SU-DHL-6 (cell line): ENCODE results near the gene ING4.

ENCODE experiments used
- H2AFZ ChIP-seq: fragments of 200-600 bp; sonication (generic); 2 replicates; pipeline ENCODE4 v1.6.1; 2014; ENCODE audit warnings: low read depth, mild to moderate bottlenecking, moderate library complexity, mixed read lengths, antibody characterized with exemption, low read length; ENCODE audit not compliant: severe bottlenecking
- H3F3A ChIP-seq: fragments of 200-600 bp; shearing (Covaris generic); 2 replicates; pipeline ENCODE4 v1.6.0; 2016; ENCODE audit warnings: antibody characterized with exemption, mild to moderate bottlenecking; ENCODE audit not compliant: insufficient read depth
- H3K27ac ChIP-seq: fragments of 200-600 bp; sonication (generic); 2 replicates; pipeline ENCODE4 v1.5.1; 2016; ENCODE audit warnings: low read depth, mild to moderate bottlenecking, low read length, moderate library complexity, mixed read lengths
- H3K27me3 ChIP-seq: fragments of 200-600 bp; sonication (generic), shearing (Covaris generic); 2 replicates; pipeline ENCODE4 v1.6.0; 2014; ENCODE audit warnings: mild to moderate bottlenecking, low read length
- H3K36me3 ChIP-seq: fragments of 200-600 bp; sonication (generic); 2 replicates; pipeline ENCODE4 v1.6.1; 2014; ENCODE audit warnings: mild to moderate bottlenecking, low read length, mixed read lengths
- H3K4me2 ChIP-seq: fragments of 300-600, 200-600 bp; shearing (Covaris generic), sonication (generic); 2 replicates; pipeline ENCODE4 v1.6.0; 2014; ENCODE audit warnings: low read length, low read depth, mild to moderate bottlenecking; ENCODE audit not compliant: poor library complexity, severe bottlenecking
- H3K4me3 ChIP-seq: fragments of 200-600 bp; sonication (generic); 2 replicates; pipeline ENCODE4 v1.5.1; 2014; ENCODE audit warnings: antibody characterized with exemption, low read length, mild to moderate bottlenecking, mixed read lengths; ENCODE audit not compliant: insufficient read depth, poor library complexity, severe bottlenecking
- H3K79me2 ChIP-seq: fragments of 200-600 bp; sonication (generic); 2 replicates; pipeline ENCODE4 v1.6.1; 2014; ENCODE audit warnings: mild to moderate bottlenecking, low read length, moderate library complexity; ENCODE audit not compliant: insufficient read depth
- H3K9ac ChIP-seq: fragments of 200-600 bp; sonication (generic); 2 replicates; pipeline ENCODE4 v1.7.0; 2014; ENCODE audit warnings: mild to moderate bottlenecking, low read length
- H3K9me2 ChIP-seq: fragments of 200-600 bp; sonication (generic); replicated peaks from 2 replicates; pipeline ENCODE4 v1.6.1; 2014; ENCODE audit warnings: low read length; ENCODE audit not compliant: insufficient read depth
- H3K9me3 ChIP-seq: fragments of 200-600 bp; sonication (generic); 2 replicates; pipeline ENCODE4 v1.6.1; 2014; ENCODE audit warnings: low read length, mixed read lengths; ENCODE audit not compliant: insufficient read depth
- H4K20me1 ChIP-seq: fragments of 200-600 bp; sonication (generic); 2 replicates; pipeline ENCODE4 v1.6.1; 2014; ENCODE audit warnings: low read depth, mild to moderate bottlenecking, antibody characterized with exemption, low read length, moderate library complexity, mixed read lengths
- EZH2phosphoT487 ChIP-seq: fragments of 200-600 bp; sonication (generic), shearing (Covaris generic); conservative IDR thresholded peaks from 2 replicates; pipeline ENCODE4 v1.6.1; 2018; ENCODE audit warnings: mild to moderate bottlenecking, antibody characterized with exemption, low read length, moderate library complexity, mixed read lengths
- TF ChIP-seq, protein P1 (sequence below): fragments of 200-600 bp; sonication (generic); IDR thresholded peaks from one replicate; pipeline ENCODE4 v1.5.1; 2017; ENCODE audit warnings: antibody characterized with exemption, mild to moderate bottlenecking, low read length, moderate library complexity; ENCODE audit not compliant: insufficient read depth, poor library complexity, severe bottlenecking

The ING4 gene

DNA sequence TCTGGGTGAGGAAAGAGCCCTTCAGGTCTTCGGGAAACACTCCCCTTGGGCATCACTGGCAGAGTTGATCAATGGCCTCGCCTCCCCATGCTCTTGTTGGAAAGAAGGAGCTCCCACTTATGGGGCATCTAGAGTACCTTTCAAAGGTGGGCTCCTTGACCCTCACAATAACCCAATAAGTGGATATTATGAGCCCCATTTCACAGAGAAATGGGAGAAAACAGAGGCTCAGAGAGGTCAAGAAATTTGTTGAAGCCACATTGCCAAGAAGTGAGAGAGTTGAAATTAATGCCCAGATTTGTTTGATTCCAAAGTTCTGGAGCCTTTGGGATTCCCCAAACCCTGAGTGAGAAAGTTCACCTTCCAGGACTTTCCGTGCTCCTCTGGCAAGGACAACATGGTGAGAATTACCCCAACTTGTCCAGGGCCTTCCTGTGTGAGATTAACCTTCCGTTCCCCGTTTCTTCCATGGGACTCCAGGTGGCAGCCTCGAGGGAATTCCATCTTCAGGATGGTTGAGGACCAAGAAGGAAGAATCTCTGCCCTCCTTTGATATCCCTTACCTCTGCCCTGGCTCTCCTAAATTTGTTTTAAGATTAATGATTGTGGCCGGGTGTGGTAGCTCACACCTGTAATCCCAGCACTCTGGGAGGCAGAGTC is 48.3 kb downstream of the ING4 start:
- TF ChIP-seq EZH2phosphoT487 = no peak
- TF ChIP-seq, protein P1, sequence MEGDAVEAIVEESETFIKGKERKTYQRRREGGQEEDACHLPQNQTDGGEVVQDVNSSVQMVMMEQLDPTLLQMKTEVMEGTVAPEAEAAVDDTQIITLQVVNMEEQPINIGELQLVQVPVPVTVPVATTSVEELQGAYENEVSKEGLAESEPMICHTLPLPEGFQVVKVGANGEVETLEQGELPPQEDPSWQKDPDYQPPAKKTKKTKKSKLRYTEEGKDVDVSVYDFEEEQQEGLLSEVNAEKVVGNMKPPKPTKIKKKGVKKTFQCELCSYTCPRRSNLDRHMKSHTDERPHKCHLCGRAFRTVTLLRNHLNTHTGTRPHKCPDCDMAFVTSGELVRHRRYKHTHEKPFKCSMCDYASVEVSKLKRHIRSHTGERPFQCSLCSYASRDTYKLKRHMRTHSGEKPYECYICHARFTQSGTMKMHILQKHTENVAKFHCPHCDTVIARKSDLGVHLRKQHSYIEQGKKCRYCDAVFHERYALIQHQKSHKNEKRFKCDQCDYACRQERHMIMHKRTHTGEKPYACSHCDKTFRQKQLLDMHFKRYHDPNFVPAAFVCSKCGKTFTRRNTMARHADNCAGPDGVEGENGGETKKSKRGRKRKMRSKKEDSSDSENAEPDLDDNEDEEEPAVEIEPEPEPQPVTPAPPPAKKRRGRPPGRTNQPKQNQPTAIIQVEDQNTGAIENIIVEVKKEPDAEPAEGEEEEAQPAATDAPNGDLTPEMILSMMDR = no peak
- H3K27ac ChIP-seq = no peak overlapping the region
- H2AFZ ChIP-seq = no peak overlapping the region
- H3K79me2 ChIP-seq = no peaks in the 10 kb centered on the region
- no peaks in the 10 kb centered on the region for H3K9me2 ChIP-seq
- H3K27me3 ChIP-seq = no peaks in the 10 kb centered on the region
- no peaks in the 10 kb centered on the region for H3K9me3 ChIP-seq
- no peaks in the 10 kb centered on the region for H4K20me1 ChIP-seq
- no peak overlapping the region for H3K4me3 ChIP-seq
- H3K4me2 ChIP-seq = no peak overlapping the region
- no peak overlapping the region for H3K9ac ChIP-seq
- peaks cover 25% of the 10 kb centered on the region for H3F3A ChIP-seq
- H3K36me3 ChIP-seq = no peaks in the 10 kb centered on the region

DNA sequence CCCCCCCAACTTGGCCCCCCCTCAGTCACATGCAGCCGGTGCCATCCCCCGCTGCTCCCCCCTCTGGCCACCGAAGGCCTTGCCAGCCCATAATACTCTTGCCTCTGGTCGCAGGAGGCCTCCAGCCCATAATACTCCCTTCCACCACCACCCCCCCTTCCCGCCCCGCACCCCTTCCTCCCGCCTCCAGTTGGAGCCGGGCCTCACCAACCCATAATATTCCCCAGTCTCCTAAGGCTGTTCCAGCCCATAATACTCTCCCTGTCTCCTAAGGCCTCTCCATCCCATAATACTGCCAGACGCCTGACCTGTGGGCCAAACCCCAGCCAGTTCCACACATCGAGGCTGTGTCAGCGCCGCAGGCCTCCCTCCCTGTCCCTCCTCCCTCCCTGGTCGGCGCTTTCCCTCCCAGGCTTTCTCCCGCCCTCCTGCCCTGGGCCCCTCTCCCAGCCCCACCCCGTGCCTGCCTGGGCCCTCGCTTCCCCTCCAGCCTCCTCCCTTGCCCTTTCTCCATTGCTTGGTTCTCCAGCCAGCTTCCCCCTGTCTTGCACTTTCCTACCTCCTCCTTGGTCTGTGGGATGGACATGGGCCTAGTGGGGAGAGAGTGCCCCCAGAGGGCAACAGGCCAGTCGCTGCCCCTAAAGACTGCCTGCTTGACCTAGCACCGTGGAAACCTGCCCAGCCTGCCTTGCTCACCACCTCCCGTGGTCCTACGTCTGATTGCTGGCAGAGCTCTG is 49.0 kb downstream of the ING4 start:
- H3K9ac ChIP-seq = no peak overlapping the region
- H3K4me3 ChIP-seq = no peak overlapping the region
- no peaks in the 10 kb centered on the region for H3K79me2 ChIP-seq
- H3K36me3 ChIP-seq = no peaks in the 10 kb centered on the region
- H3F3A ChIP-seq = peaks cover 32% of the 10 kb centered on the region
- H3K9me3 ChIP-seq = no peaks in the 10 kb centered on the region
- H3K9me2 ChIP-seq = no peaks in the 10 kb centered on the region
- H3K4me2 ChIP-seq = no peak overlapping the region
- no peaks in the 10 kb centered on the region for H3K27me3 ChIP-seq
- H4K20me1 ChIP-seq = no peaks in the 10 kb centered on the region
- no peak overlapping the region for H2AFZ ChIP-seq
- H3K27ac ChIP-seq = no peak overlapping the region; the same call in 1 of the 2 replicates
- TF ChIP-seq EZH2phosphoT487 = no peak
- TF ChIP-seq, protein P1 = no peak

DNA sequence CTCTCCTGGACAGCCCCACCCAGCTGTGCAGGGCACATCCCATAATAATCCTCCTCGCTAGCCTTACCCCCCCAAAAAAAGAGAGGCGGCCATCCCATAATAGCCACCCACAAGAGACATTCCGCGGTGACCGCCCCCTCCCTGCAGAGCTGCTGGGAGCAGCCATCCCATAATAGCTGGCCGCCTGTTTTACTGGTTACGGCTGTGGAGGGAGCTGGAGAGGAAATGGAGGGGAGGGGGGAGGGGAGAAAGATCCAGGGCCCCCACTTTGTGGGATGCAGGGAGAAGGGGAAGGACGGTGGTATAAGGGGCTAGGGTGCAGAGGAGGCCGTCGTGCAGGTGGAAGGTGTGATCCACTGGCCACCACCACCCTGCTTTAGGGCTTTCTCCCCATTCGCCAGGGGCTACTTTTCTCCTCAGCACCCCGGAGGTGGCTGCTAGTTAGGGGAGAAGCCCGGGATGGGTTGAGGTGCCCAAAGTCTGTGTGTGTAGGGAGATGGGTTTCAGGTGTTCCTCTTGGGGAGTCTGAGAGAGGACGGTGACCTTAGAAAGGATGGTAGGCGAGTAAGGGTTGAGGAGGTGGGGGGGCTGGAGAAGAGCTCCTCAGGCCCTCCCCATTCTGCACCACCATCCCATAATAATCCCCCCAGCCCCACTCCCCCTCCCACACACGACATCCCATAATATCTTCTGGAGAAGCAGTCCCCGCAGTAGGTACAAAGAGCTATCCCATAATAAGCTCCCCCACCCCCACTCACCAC is 49.7 kb downstream of the ING4 start:
- Histone ChIP-seq H4K20me1 (no peaks in the 10 kb centered on the region), H3K9ac (peak overlapping the region; percentile 36; the same call in 1 of the 2 replicates), H3K9me3 (no peaks in the 10 kb centered on the region), H3K36me3 (no peaks in the 10 kb centered on the region), H3K27ac (peak overlapping the region; percentile 49; the same call in 1 of the 2 replicates), H2AFZ (peak overlapping the region; percentile 53), H3K79me2 (no peaks in the 10 kb centered on the region), H3K4me2 (peak overlapping the region; percentile 25), H3K9me2 (no peaks in the 10 kb centered on the region), H3F3A (peaks cover 40% of the 10 kb centered on the region), H3K4me3 (no peak overlapping the region), H3K27me3 (no peaks in the 10 kb centered on the region)
- TF ChIP-seq EZH2phosphoT487 = no peak
- TF ChIP-seq, protein P1 = no peak
